ENCODE results near the gene CRAMP1.
"Not testable (repeated sequence)": the region's sequence is repeated elsewhere in the genome, so short reads cannot be mapped to it uniquely, and the experiment has no call there.

The CRAMP1 gene

DNA sequence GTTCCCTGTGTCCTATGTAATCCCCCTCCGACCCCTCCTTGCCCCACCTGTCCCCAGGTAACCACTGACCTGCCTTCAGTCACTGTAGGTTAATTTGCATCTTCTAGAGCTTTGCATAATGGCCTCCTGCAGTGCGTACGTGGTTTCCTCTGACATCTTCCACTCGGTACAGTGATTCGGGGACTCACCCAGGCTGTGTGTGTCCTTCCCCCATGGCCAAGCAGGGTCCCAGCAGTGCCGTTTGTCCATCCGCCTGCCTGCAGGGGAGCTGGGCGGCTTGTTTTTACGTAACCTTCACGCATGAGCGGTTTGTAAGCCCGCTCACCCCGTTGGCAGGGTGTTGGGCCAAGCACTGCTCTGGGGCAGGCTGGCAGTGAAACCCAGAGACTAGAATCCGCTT, 101.8 kb downstream of the CRAMP1 start:
- POLR2A ChIA-PET: no interaction called here
- Histone ChIP-seq H3K36me3 (ENCODE audit: control insufficient read depth in 2 of 2, insufficient read depth in 1 of 2, low read length in 2 of 2) (peaks cover 0 to 8% of the 10 kb centered on the region in 2 experiments; a peak in 2 of 3 replicates), H3K27ac (ENCODE audit: extremely low read depth, low read depth, low read length) (no peak overlapping the region), H3K4me3 (ENCODE audit: low read depth, low read length) (no peak overlapping the region), H3K4me1 (ENCODE audit: control insufficient read depth, insufficient read depth, low read length) (peaks cover 12% of the 10 kb centered on the region), H3K9me3 (ENCODE audit: control insufficient read depth, insufficient read depth, low read depth, low read length) (no peaks in the 10 kb centered on the region)
- no peak for TF ChIP-seq ZNF174 (tag by site-specific recombination; IDR thresholded peaks at IDR 0.05)
- TF ChIP-seq, protein P1, sequence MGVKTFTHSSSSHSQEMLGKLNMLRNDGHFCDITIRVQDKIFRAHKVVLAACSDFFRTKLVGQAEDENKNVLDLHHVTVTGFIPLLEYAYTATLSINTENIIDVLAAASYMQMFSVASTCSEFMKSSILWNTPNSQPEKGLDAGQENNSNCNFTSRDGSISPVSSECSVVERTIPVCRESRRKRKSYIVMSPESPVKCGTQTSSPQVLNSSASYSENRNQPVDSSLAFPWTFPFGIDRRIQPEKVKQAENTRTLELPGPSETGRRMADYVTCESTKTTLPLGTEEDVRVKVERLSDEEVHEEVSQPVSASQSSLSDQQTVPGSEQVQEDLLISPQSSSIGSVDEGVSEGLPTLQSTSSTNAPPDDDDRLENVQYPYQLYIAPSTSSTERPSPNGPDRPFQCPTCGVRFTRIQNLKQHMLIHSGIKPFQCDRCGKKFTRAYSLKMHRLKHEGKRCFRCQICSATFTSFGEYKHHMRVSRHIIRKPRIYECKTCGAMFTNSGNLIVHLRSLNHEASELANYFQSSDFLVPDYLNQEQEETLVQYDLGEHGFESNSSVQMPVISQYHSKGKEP (tag by site-specific recombination; IDR thresholded peaks at IDR 0.05): peak; percentile 67; the same call in 1 of the 2 replicates
- TF ChIP-seq ZEB2 (tag by site-specific recombination; IDR thresholded peaks at IDR 0.05): 0 out of 2 replicates have a peak, but pooled peaks have one; percentile 20
- 0 out of 2 replicates have a peak, but pooled peaks have one; percentile 18 for TF ChIP-seq ZBTB8A (tag by site-specific recombination; IDR thresholded peaks at IDR 0.05)
- TF ChIP-seq OSR2 (tag by site-specific recombination; IDR thresholded peaks at IDR 0.05): 0 out of 2 replicates have a peak, but pooled peaks have one; percentile 5
- TF ChIP-seq MEIS1 (CRISPR knock-in tag; IDR thresholded peaks at IDR 0.05; ENCODE audit: borderline replicate concordance): no peak
- TF ChIP-seq ZIC2 (tag by site-specific recombination; IDR thresholded peaks at IDR 0.05): peak; percentile 46; the same call in 1 of the 2 replicates
- no peak for TF ChIP-seq ZNF48 (tag by site-specific recombination; IDR thresholded peaks at IDR 0.05)
- CTCF ChIA-PET: interaction anchor here (1.8 kb wide), 1 partner anchor 10 kb away, joined by 5 read pairs; no protein-coding TSS in a partner anchor

DNA sequence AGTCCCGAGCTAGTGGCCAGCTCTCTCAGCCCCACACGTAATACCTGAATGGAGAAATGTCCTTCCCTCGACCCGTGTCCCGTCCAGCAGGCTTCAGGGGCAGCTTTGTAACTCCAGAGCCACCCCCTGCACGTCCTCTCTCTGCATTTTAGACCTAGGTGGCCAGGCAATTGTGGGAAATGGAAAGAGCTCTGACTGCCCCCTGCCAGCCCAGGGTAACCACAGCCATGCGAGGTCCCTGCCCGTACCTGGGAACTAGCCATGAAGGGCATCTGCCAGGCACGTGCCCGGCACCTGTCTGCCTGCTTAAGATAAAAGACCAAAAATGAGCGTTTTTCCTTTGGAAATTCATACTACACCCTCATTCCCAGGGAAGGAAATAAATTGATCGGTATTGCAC, 103.1 kb downstream of the CRAMP1 start:
- ChIA-PET POLR2A (no interaction called here), CTCF (interaction anchor here (0.8 kb wide), 1 partner anchor 10 kb away, joined by 3 read pairs; no protein-coding TSS in a partner anchor)
- H3K27ac ChIP-seq (ENCODE audit: extremely low read depth, low read depth, low read length): no peak overlapping the region

DNA sequence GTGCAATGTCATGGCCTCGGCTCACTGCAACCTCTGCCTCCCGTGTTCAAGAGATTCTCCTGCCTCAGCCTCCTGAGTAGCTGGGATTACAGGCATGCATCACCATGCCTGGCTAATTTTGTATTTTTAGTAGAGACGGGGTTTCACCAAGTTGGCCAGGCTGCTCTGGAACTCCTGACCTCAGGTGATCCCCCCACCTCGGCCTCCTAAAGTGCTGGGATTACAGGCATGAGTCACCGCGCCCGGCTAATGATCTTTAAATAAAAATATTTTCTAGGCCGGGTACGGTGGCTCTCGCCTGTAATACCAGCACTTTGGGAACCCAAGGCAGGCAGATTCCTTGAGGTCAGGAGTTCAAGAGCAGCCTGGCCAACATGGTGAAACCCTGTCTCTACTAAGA, 106.1 kb downstream of the CRAMP1 start:
- H3K36me3 ChIP-seq (ENCODE audit: control insufficient read depth in 2 of 2, insufficient read depth in 1 of 2, low read length in 2 of 2); POLR2A ChIA-PET; H3K9me3 ChIP-seq (ENCODE audit: control insufficient read depth, insufficient read depth, low read depth, low read length); H3K4me3 ChIP-seq (ENCODE audit: low read depth, low read length); H3K27ac ChIP-seq (ENCODE audit: extremely low read depth, low read depth, low read length): not testable (repeated sequence)
- H3K4me1 ChIP-seq (ENCODE audit: control insufficient read depth, insufficient read depth, low read length): peaks cover 11% of the 10 kb centered on the region
- TF ChIP-seq GLIS1 (tag by site-specific recombination; IDR thresholded peaks at IDR 0.05) (0 out of 2 replicates have a peak, but pooled peaks have one; percentile 9), ZNF600 (tag by site-specific recombination; IDR thresholded peaks at IDR 0.05) (peak; percentile 55; the same call in 1 of the 2 replicates)
- TF ChIP-seq, protein P2, sequence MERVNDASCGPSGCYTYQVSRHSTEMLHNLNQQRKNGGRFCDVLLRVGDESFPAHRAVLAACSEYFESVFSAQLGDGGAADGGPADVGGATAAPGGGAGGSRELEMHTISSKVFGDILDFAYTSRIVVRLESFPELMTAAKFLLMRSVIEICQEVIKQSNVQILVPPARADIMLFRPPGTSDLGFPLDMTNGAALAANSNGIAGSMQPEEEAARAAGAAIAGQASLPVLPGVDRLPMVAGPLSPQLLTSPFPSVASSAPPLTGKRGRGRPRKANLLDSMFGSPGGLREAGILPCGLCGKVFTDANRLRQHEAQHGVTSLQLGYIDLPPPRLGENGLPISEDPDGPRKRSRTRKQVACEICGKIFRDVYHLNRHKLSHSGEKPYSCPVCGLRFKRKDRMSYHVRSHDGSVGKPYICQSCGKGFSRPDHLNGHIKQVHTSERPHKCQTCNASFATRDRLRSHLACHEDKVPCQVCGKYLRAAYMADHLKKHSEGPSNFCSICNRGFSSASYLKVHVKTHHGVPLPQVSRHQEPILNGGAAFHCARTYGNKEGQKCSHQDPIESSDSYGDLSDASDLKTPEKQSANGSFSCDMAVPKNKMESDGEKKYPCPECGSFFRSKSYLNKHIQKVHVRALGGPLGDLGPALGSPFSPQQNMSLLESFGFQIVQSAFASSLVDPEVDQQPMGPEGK (tag by site-specific recombination; IDR thresholded peaks at IDR 0.05): 0 out of 2 replicates have a peak, but pooled peaks have one; percentile 26
- CTCF ChIA-PET: interaction anchor here (1.9 kb wide), 1 partner anchor 13 kb away, joined by 9 read pairs; the partner anchor contains the start of gene MAPK8IP3

More for the DNA sequence above, 103.1 kb downstream of the CRAMP1 start:
- TF ChIP-seq, protein P3, sequence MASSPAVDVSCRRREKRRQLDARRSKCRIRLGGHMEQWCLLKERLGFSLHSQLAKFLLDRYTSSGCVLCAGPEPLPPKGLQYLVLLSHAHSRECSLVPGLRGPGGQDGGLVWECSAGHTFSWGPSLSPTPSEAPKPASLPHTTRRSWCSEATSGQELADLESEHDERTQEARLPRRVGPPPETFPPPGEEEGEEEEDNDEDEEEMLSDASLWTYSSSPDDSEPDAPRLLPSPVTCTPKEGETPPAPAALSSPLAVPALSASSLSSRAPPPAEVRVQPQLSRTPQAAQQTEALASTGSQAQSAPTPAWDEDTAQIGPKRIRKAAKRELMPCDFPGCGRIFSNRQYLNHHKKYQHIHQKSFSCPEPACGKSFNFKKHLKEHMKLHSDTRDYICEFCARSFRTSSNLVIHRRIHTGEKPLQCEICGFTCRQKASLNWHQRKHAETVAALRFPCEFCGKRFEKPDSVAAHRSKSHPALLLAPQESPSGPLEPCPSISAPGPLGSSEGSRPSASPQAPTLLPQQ (tag by site-specific recombination; IDR thresholded peaks at IDR 0.05): no peak
- TF ChIP-seq ZNF223 (tag by site-specific recombination; IDR thresholded peaks at IDR 0.05) (no peak), ZBTB21 (tag by site-specific recombination; IDR thresholded peaks at IDR 0.05) (no peak), SALL2 (tag by site-specific recombination; IDR thresholded peaks at IDR 0.05; ENCODE audit: borderline replicate concordance) (no peak), EGR2 (tag by site-specific recombination; IDR thresholded peaks at IDR 0.05; ENCODE audit: low read depth) (no peak), ZNF747 (tag by site-specific recombination; IDR thresholded peaks at IDR 0.05) (no peak), ZNF660 (tag by site-specific recombination; IDR thresholded peaks at IDR 0.05) (no peak), ZBTB8A (tag by site-specific recombination; IDR thresholded peaks at IDR 0.05) (no peak), ZNF423 (tag by site-specific recombination; IDR thresholded peaks at IDR 0.05) (no peak), GLIS1 (tag by site-specific recombination; IDR thresholded peaks at IDR 0.05) (no peak)
- TF ChIP-seq, protein P4, sequence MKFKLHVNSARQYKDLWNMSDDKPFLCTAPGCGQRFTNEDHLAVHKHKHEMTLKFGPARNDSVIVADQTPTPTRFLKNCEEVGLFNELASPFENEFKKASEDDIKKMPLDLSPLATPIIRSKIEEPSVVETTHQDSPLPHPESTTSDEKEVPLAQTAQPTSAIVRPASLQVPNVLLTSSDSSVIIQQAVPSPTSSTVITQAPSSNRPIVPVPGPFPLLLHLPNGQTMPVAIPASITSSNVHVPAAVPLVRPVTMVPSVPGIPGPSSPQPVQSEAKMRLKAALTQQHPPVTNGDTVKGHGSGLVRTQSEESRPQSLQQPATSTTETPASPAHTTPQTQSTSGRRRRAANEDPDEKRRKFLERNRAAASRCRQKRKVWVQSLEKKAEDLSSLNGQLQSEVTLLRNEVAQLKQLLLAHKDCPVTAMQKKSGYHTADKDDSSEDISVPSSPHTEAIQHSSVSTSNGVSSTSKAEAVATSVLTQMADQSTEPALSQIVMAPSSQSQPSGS (tag by site-specific recombination; IDR thresholded peaks at IDR 0.05; ENCODE audit: low read depth): no peak
- Histone ChIP-seq H3K9me3 (ENCODE audit: control insufficient read depth, insufficient read depth, low read depth, low read length) (no peaks in the 10 kb centered on the region), H3K4me1 (ENCODE audit: control insufficient read depth, insufficient read depth, low read length) (peaks cover 11% of the 10 kb centered on the region), H3K36me3 (ENCODE audit: control insufficient read depth in 2 of 2, insufficient read depth in 1 of 2, low read length in 2 of 2) (peaks cover 0 to 8% of the 10 kb centered on the region in 2 experiments; a peak in 2 of 3 replicates), H3K4me3 (ENCODE audit: low read depth, low read length) (no peak overlapping the region)
